ENCODE data around the gene HSPA4. TPM values are rescaled to one million over a fixed set of nuclear protein-coding genes. Genes with fewer than 3 reads are reported as not detected.

HSPA4 gene
- total and polyA plus RNA-seq, 2 of the 4 experiments (the other 2 are of a cell fraction) = 34.9 to 120 TPM

DNA sequence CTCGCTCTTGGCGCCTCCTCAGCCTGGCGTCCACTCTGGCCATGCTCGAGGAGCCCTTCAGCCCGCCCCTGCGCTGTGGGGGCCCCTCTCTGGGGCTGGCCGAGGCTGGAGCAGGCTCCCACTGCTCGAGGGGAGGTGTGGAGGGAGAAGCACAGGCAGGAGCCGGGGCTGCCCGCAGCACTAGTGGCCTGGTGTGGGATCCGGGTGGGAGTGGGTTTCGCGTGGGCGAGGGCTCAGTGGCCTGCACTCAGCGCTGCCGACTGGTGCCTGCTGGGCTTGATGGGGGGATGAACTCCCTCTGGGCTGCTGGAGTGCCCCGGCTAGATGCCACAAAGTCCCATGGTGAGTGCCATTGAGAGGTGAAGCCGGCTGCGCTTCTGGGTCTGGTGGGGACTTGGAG, 4.4 kb upstream of the HSPA4 start:
- Histone ChIP-seq H3K9me1 (ENCODE audit: insufficient read depth, low read length) (peaks cover 7% of the 10 kb centered on the region), H4K20me1 (ENCODE audit: insufficient read depth, low read length) (peaks cover 5% of the 10 kb centered on the region), H4K5ac (ENCODE audit: low read depth, low read length) (no peak overlapping the region), H3K36me3 (ENCODE audit: control insufficient read depth, insufficient read depth, low read length) (no peaks in the 10 kb centered on the region), H4K91ac (ENCODE audit: insufficient read depth, low read depth, low read length) (no peak overlapping the region), H3K27ac (ENCODE audit: insufficient read depth, low read length) (no peak overlapping the region), H3K4me2 (ENCODE audit: low read depth, low read length) (no peak overlapping the region), H3K4me3 (ENCODE audit: insufficient read depth, low read depth, low read length) (no peak overlapping the region), H3K14ac (replicated peaks; ENCODE audit: low read depth, low read length) (no peak overlapping the region), H3K27me3 (ENCODE audit: control insufficient read depth, insufficient read depth, low read length) (no peaks in the 10 kb centered on the region), H3K18ac (ENCODE audit: low read depth, low read length) (no peak overlapping the region), H2AK9ac (replicated peaks; ENCODE audit: low read depth, low read length, poor library complexity) (no peak overlapping the region), H3K4ac (ENCODE audit: low read depth, low read length) (no peak overlapping the region), H2AFZ (replicated peaks; ENCODE audit: low read length, poor library complexity) (no peak overlapping the region), H2AK5ac (ENCODE audit: low read depth, low read length) (no peak overlapping the region), H2BK120ac (ENCODE audit: low read depth, low read length) (no peak overlapping the region), H3K23ac (ENCODE audit: low read depth, low read length) (no peak overlapping the region), H3K56ac (ENCODE audit: extremely low read depth, insufficient read depth, low read length) (no peak overlapping the region), H3K4me1 (ENCODE audit: control insufficient read depth, insufficient read depth, low read length) (peaks cover 5% of the 10 kb centered on the region; the same call in 1 of the 2 replicates), H2BK15ac (ENCODE audit: low read depth, low read length) (no peak overlapping the region), H2BK20ac (ENCODE audit: low read depth, low read length) (no peak overlapping the region), H2BK5ac (ENCODE audit: low read depth, low read length, poor library complexity, severe bottlenecking) (no peak overlapping the region), H3K9ac (ENCODE audit: low read depth, low read length) (no peak overlapping the region), H3K79me1 (ENCODE audit: low read depth in 1 of 2, low read length in 2 of 2) (peaks cover 13 to 22% of the 10 kb centered on the region in 2 experiments), H3K9me3 (ENCODE audit: control insufficient read depth, insufficient read depth, low read length) (no peaks in the 10 kb centered on the region), H4K8ac (ENCODE audit: low read depth in 2 of 2, low read length in 2 of 2) (no peak overlapping the region)
- no peak for ATAC-seq (ENCODE audit: low read depth)
- WGBS, 2 experiments (ENCODE audit: extremely low coverage in 2 of 2, insufficient read length in 1 of 2) = 70% methylated on average over 2 of the region's 19 CpGs; no CpG with 5 or more reads in 1 of the 2 experiments
- in situ Hi-C loops (cut with MboI; ENCODE audit: low sequenced_read_pairs) = no loop called here
- POLR2A ChIA-PET (ENCODE audit: unreplicated experiment) = no interaction called here
- DNase-seq = no peak
- dilution Hi-C loops (cut with HindIII; ENCODE audit: low sequenced_read_pairs, unreplicated experiment) = no loop called here
- BruUV-seq (replicated peaks) = no TSS peak
- TF ChIP-seq FOS (IDR thresholded peaks at IDR 0.05; ENCODE audit: low read depth, low read length) (no peak), CEBPB (IDR thresholded peaks at IDR 0.05; ENCODE audit: low read depth, low read length) (no peak), SMC3 (IDR thresholded peaks at IDR 0.05; ENCODE audit: low read depth, low read length) (no peak), MAZ (IDR thresholded peaks at IDR 0.05; ENCODE audit: borderline replicate concordance, low read depth, low read length) (no peak), BHLHE40 (IDR thresholded peaks at IDR 0.05; ENCODE audit: low read depth, low read length) (no peak), RAD21 (IDR thresholded peaks at IDR 0.05; ENCODE audit: low read length) (no peak), RFX5 (IDR thresholded peaks at IDR 0.05; ENCODE audit: low read depth, low read length) (no peak), RCOR1 (IDR thresholded peaks at IDR 0.05; ENCODE audit: insufficient replicate concordance, low read length) (no peak), MAFK (IDR thresholded peaks at IDR 0.05; ENCODE audit: low read depth, low read length) (no peak)
- intact Hi-C loops (cut with micrococcal nuclease) = no loop called here
- CTCF ChIA-PET = no interaction called here
